Keratinocyte (primary cell): ENCODE results near the gene NEURL4.

Experiments
- CTCF ChIP-seq, 3 experiments: IDR thresholded peaks in 1 of 3; conservative IDR thresholded peaks in 1 of 3; optimal IDR thresholded peaks in 1 of 3; 2 replicates in 2 of 3; 3 replicates in 1 of 3; pipeline versions ENCODE3 to v1.5.1; 2011; ENCODE audit warnings: low read length in 3 of 3, mild to moderate bottlenecking in 3 of 3, moderate library complexity in 2 of 3, control low read depth in 1 of 3, inconsistent platforms in 1 of 3; ENCODE audit not compliant: insufficient read depth in 2 of 3; ENCODE audit errors: extremely low read depth in 1 of 3
- EZH2 ChIP-seq: IDR thresholded peaks from one replicate; pipeline ENCODE4 v1.6.1; 2012; ENCODE audit warnings: inconsistent platforms, mild to moderate bottlenecking, low read length, moderate library complexity

- TF ChIP-seq CTCF (optimal IDR thresholded peaks at IDR 0.05 in 1 of 3, IDR thresholded peaks at IDR 0.05 in 1 of 3, conservative IDR thresholded peaks at IDR 0.05 in 1 of 3; ENCODE audit: extremely low read depth in 1 of 3, insufficient read depth in 2 of 3, low read length in 3 of 3) (no peak), EZH2 (no peak)
Observed at GRCh38 chr17:7308625-7309433, 20.3 kb downstream of the NEURL4 start.
